NB4 (cell line): Measurements from ENCODE around the gene SH2D5.

Experiments used
- MYC ChIP-seq: IDR thresholded peaks from 2 replicates; pipeline ENCODE4 v1.6.1; 2011; ENCODE audit warnings: low read depth, low read length
- POLR2A ChIP-seq: IDR thresholded peaks from 2 replicates; pipeline ENCODE4 v1.6.1; 2011; ENCODE audit warnings: mild to moderate bottlenecking; ENCODE audit not compliant: insufficient read length; ENCODE audit errors: extremely low read depth
- TF ChIP-seq, protein P1 (sequence below): IDR thresholded peaks from one replicate; pipeline ENCODE4 v1.5.1; 2012; ENCODE audit warnings: low read depth, low read length

DNA sequence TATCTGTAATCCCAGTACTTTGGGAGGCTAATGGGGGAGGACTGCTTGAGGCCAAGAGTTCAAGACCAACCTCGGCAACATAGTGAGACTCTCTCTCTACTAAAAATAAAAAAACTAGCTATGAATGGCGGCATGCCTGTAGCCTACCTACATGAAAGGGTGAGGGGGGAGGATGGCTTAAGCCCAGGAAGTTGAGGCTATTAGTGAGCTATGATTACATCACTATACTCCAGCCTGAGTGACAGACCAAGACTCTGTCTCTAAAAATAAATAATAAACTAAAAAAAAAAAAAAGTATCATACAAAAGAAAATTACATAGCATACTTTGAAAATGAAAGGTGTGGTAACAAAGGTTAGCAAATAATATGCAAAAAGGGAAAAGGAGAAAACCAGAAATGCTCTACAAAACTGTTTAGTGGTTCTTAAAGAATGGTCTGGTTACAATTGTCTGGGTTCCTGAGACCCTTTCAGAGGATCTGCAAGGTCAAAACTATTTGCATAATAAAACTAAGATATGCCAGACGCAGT lies 19.0 kb upstream of the SH2D5 start:
- TF ChIP-seq, protein P1, sequence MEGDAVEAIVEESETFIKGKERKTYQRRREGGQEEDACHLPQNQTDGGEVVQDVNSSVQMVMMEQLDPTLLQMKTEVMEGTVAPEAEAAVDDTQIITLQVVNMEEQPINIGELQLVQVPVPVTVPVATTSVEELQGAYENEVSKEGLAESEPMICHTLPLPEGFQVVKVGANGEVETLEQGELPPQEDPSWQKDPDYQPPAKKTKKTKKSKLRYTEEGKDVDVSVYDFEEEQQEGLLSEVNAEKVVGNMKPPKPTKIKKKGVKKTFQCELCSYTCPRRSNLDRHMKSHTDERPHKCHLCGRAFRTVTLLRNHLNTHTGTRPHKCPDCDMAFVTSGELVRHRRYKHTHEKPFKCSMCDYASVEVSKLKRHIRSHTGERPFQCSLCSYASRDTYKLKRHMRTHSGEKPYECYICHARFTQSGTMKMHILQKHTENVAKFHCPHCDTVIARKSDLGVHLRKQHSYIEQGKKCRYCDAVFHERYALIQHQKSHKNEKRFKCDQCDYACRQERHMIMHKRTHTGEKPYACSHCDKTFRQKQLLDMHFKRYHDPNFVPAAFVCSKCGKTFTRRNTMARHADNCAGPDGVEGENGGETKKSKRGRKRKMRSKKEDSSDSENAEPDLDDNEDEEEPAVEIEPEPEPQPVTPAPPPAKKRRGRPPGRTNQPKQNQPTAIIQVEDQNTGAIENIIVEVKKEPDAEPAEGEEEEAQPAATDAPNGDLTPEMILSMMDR: no peak
- no peak for TF ChIP-seq POLR2A
- no peak for TF ChIP-seq MYC
